ENCODE data around the gene LPIN1. TPM values are rescaled to one million over a fixed set of nuclear protein-coding genes. Genes with fewer than 3 reads are reported as not detected.

Gene LPIN1
- total RNA-seq, 1 donor from 2014 or later: 43.9 TPM

- TF ChIP-seq CTCF (conservative IDR thresholded peaks at IDR 0.05): no peak
- DNase-seq (ENCODE audit: low read depth, low spot score): no peak
- Mint-ChIP-seq H3K9me3 (no peaks in the 10 kb centered on the region), H3K4me3 (no peak overlapping the region), H3K27me3 (ENCODE audit: low read depth) (no peaks in the 10 kb centered on the region), H3K36me3 (ENCODE audit: low read depth) (no peaks in the 10 kb centered on the region), H3K4me1 (peaks cover 6% of the 10 kb centered on the region), H3K27ac (ENCODE audit: unreplicated experiment) (no peak overlapping the region)
Observed at GRCh38 chr2:11869391-11869991, 123.1 kb downstream of the LPIN1 start.

- Mint-ChIP-seq H3K27me3 (ENCODE audit: low read depth) (no peaks in the 10 kb centered on the region), H3K27ac (ENCODE audit: unreplicated experiment) (no peak overlapping the region), H3K9me3 (no peaks in the 10 kb centered on the region), H3K36me3 (ENCODE audit: low read depth) (no peaks in the 10 kb centered on the region), H3K4me3 (no peak overlapping the region), H3K4me1 (peaks cover 4% of the 10 kb centered on the region)
- TF ChIP-seq CTCF (conservative IDR thresholded peaks at IDR 0.05): no peak
- no peak for DNase-seq (ENCODE audit: low read depth, low spot score)
Observed at GRCh38 chr2:11870064-11870463, 123.6 kb downstream of the LPIN1 start.

GRCh38 chr2:11870584-11870983 lies 124.2 kb downstream of the LPIN1 start:
- Mint-ChIP-seq H3K27me3 (ENCODE audit: low read depth) (no peaks in the 10 kb centered on the region), H3K27ac (ENCODE audit: unreplicated experiment) (no peak overlapping the region), H3K9me3 (no peaks in the 10 kb centered on the region), H3K36me3 (ENCODE audit: low read depth) (no peaks in the 10 kb centered on the region), H3K4me3 (no peak overlapping the region), H3K4me1 (peaks cover 7% of the 10 kb centered on the region)
- no peak for DNase-seq (ENCODE audit: low read depth, low spot score)
- TF ChIP-seq CTCF (conservative IDR thresholded peaks at IDR 0.05): no peak

GRCh38 chr2:11871421-11871820 lies 125.0 kb downstream of the LPIN1 start:
- Mint-ChIP-seq H3K27ac (ENCODE audit: unreplicated experiment) (no peak overlapping the region), H3K4me1 (peaks cover 8% of the 10 kb centered on the region), H3K36me3 (ENCODE audit: low read depth) (no peaks in the 10 kb centered on the region), H3K27me3 (ENCODE audit: low read depth) (no peaks in the 10 kb centered on the region), H3K4me3 (no peak overlapping the region), H3K9me3 (no peaks in the 10 kb centered on the region)
- TF ChIP-seq CTCF (conservative IDR thresholded peaks at IDR 0.05): no peak
- DNase-seq (ENCODE audit: low read depth, low spot score): no peak

- no peak for TF ChIP-seq CTCF (conservative IDR thresholded peaks at IDR 0.05)
- Mint-ChIP-seq H3K4me1 (peaks cover 8% of the 10 kb centered on the region), H3K27ac (ENCODE audit: unreplicated experiment) (no peak overlapping the region)
Observed at GRCh38 chr2:11872247-11872947, 126.0 kb downstream of the LPIN1 start.

More at GRCh38 chr2:11872247-11872947, 126.0 kb downstream of the LPIN1 start:
- H3K36me3 Mint-ChIP-seq (ENCODE audit: low read depth): no peaks in the 10 kb centered on the region
- no peaks in the 10 kb centered on the region for H3K9me3 Mint-ChIP-seq
- H3K27me3 Mint-ChIP-seq (ENCODE audit: low read depth): no peaks in the 10 kb centered on the region
- DNase-seq (ENCODE audit: low read depth, low spot score): no peak
- H3K4me3 Mint-ChIP-seq: no peak overlapping the region
